OCI-LY7 (cell line): ENCODE data around the gene FUZ. TPM values are rescaled to one million over a fixed set of nuclear protein-coding genes. Genes with fewer than 3 reads are reported as not detected.

Experiments used
- BruUV-seq: library from RNA; stranded (reverse); fragments of 400-500 nt; replicated peaks from 2 replicates; lab custom pipeline; 2021; lab: Mats Ljungman, UMichigan
- CTCF ChIA-PET: fragments of 300-600 bp; sonication (Branson Sonifier 250); formaldehyde crosslinking; loops from one replicate; lab custom pipeline; 2022; ENCODE audit warnings: antibody characterized with exemption; ENCODE audit not compliant: unreplicated experiment; lab: Charles Lee
- POLR2A ChIA-PET: fragments of 300-600 bp; sonication (Branson Sonifier 250); formaldehyde crosslinking; loops from one replicate; lab custom pipeline; 2022; ENCODE audit warnings: antibody characterized with exemption; lab: Charles Lee
- DNase-seq: peaks from one replicate; pipeline ENCODE4 v3.0.0-alpha.2; 2015; ENCODE audit warnings: low spot score
- H2AFZ ChIP-seq: fragments of 200-600 bp; sonication (generic), shearing (Covaris generic); 2 replicates; pipeline ENCODE4 v1.6.1; 2014; ENCODE audit warnings: mild to moderate bottlenecking, antibody characterized with exemption, low read length, moderate library complexity
- H3K27ac ChIP-seq: fragments of 200-600 bp; sonication (generic); 2 replicates; pipeline ENCODE4 v1.5.1; 2014; ENCODE audit warnings: mixed run types, low read depth, mild to moderate bottlenecking, moderate library complexity, low read length, inconsistent platforms; ENCODE audit not compliant: poor library complexity, severe bottlenecking
- H3K36me3 ChIP-seq: fragments of 200-600 bp; sonication (generic); 2 replicates; pipeline ENCODE4 v1.6.1; 2014; ENCODE audit warnings: mild to moderate bottlenecking, antibody characterized with exemption, low read length, moderate library complexity, mixed read lengths; ENCODE audit not compliant: insufficient read depth
- H3K4me1 ChIP-seq: fragments of 200-600 bp; sonication (generic); 2 replicates; pipeline ENCODE4 v1.5.1; 2014; ENCODE audit warnings: mild to moderate bottlenecking, low read length; ENCODE audit not compliant: insufficient read depth, poor library complexity, severe bottlenecking
- H3K4me2 ChIP-seq: fragments of 200-600 bp; sonication (generic); 2 replicates; pipeline ENCODE4 v1.6.1; 2014; ENCODE audit warnings: mild to moderate bottlenecking, low read length
- H3K4me3 ChIP-seq: fragments of 200-600 bp; sonication (generic); 2 replicates; pipeline ENCODE4 v1.5.1; 2014; ENCODE audit warnings: mild to moderate bottlenecking, low read depth, low read length; ENCODE audit not compliant: poor library complexity, severe bottlenecking
- H3K79me2 ChIP-seq: fragments of 200-600 bp; sonication (generic); 2 replicates; pipeline ENCODE4 v1.6.1; 2016; ENCODE audit warnings: low read depth, mild to moderate bottlenecking, low read length, moderate library complexity, mixed read lengths; ENCODE audit not compliant: insufficient read depth
- H3K9me2 ChIP-seq: fragments of 200-600 bp; sonication (generic); 2 replicates; pipeline ENCODE4 v1.6.1; 2016; ENCODE audit warnings: mild to moderate bottlenecking, low read length, mixed read lengths; ENCODE audit not compliant: insufficient read depth
- H3K9me3 ChIP-seq: fragments of 200-600 bp; sonication (generic); 2 replicates; pipeline ENCODE4 v1.6.1; 2014; ENCODE audit warnings: mild to moderate bottlenecking, mixed run types, low read length, mixed read lengths
- H4K20me1 ChIP-seq: fragments of 200-600 bp; sonication (generic); 2 replicates; pipeline ENCODE4 v1.6.1; 2014; ENCODE audit warnings: mild to moderate bottlenecking, antibody characterized with exemption, low read length, moderate library complexity, mixed read lengths; ENCODE audit not compliant: insufficient read depth
- EZH2phosphoT487 ChIP-seq: fragments of 200-600 bp; sonication (generic); IDR thresholded peaks from 2 replicates; pipeline ENCODE4 v1.6.1; 2018; ENCODE audit warnings: low read depth, borderline replicate concordance, mild to moderate bottlenecking, mixed run types, antibody characterized with exemption, low read length, moderate library complexity, mixed read lengths
- intact Hi-C: fragments of 100-400 bp; cut with micrococcal nuclease; formaldehyde crosslinking; loops from one replicate; pipeline ENCODE4 v1.10.0; 2022; ENCODE audit not compliant: unreplicated experiment
- total RNA-seq, 2 experiments: library from RNA; depleted of rRNA in 1 of 2; stranded (reverse); fragments of >200 nt in 1 of 2; shearing (Covaris generic) in 1 of 2; gene quantifications; 2 replicates each; pipeline ENCODE4 v1.2.3, GENCODE V29; 2014 to 2022
- TF ChIP-seq, protein P1 (sequence below): fragments of 200-600 bp; sonication (generic); conservative IDR thresholded peaks from 2 replicates; pipeline ENCODE4 v1.5.1; 2014; ENCODE audit warnings: mild to moderate bottlenecking, antibody characterized with exemption, low read length, moderate library complexity, mixed read lengths

Gene FUZ
- total RNA-seq, 2 experiments from 2014 or later: 28.1 to 33.6 TPM

DNA sequence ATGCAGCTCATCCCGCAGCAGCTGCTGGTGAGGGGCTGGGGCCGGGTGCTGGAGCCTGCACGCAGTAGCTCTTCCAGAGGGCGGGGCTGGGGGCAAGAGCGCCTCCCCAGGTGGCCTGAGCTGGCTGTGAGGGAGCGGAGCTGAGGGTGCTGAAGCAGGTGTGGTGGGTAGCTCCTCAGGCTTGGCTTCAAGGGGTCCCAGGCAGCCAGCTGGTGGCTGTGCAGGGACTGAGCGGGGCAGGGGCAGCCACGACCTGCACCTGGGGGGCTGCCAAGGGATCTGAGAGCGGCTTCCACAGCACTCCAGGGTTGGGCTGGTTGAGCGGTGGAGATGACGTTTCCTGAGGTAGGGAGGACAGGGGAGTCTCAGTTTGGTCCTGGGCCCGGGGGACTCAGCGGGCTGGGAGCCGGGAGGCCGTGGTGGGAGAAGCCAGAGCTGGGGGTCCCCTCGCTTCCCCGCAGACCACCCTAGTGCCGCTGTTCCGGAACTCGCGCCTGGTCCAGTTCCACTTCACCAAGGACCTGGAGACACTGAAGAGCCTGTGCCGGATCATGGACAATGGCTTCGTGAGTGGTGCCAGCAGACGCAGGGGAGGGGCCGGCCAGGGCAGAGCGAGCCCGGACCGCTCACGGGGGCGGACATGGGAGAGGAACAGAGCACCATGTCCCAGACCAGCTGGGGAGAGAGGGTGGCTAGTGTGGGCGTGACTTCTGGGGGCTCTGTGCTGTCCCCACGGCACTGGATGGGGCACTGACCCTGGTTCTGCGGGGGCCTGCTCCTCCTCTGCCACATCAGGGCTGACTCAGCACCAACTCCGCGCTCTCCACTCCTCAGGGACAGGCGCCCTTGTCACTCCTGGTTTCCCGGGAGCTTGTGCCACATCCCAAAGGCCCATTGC lies 45.2 kb upstream of the FUZ start:
- CTCF ChIA-PET: no interaction called here
- H3K4me2 ChIP-seq: no peak overlapping the region
- BruUV-seq: no TSS peak
- H3K79me2 ChIP-seq: peaks cover 7% of the 10 kb centered on the region; the same call in 1 of the 2 replicates
- TF ChIP-seq, protein P1, sequence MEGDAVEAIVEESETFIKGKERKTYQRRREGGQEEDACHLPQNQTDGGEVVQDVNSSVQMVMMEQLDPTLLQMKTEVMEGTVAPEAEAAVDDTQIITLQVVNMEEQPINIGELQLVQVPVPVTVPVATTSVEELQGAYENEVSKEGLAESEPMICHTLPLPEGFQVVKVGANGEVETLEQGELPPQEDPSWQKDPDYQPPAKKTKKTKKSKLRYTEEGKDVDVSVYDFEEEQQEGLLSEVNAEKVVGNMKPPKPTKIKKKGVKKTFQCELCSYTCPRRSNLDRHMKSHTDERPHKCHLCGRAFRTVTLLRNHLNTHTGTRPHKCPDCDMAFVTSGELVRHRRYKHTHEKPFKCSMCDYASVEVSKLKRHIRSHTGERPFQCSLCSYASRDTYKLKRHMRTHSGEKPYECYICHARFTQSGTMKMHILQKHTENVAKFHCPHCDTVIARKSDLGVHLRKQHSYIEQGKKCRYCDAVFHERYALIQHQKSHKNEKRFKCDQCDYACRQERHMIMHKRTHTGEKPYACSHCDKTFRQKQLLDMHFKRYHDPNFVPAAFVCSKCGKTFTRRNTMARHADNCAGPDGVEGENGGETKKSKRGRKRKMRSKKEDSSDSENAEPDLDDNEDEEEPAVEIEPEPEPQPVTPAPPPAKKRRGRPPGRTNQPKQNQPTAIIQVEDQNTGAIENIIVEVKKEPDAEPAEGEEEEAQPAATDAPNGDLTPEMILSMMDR: 0 out of 2 replicates have a peak, but pooled peaks have one; percentile 22
- TF ChIP-seq EZH2phosphoT487: no peak
- peaks cover 90% of the 10 kb centered on the region for H3K36me3 ChIP-seq
- intact Hi-C loops: no loop called here
- peaks cover 5% of the 10 kb centered on the region; the same call in 1 of the 2 replicates for H4K20me1 ChIP-seq
- H3K9me3 ChIP-seq: no peaks in the 10 kb centered on the region
- H3K9me2 ChIP-seq: no peaks in the 10 kb centered on the region
- peak; percentile 37 for DNase-seq
- no peak overlapping the region for H3K4me3 ChIP-seq
- POLR2A ChIA-PET: no interaction called here
- no peak overlapping the region for H3K27ac ChIP-seq
- no peak overlapping the region for H2AFZ ChIP-seq
- H3K4me1 ChIP-seq: peaks cover 7% of the 10 kb centered on the region

DNA sequence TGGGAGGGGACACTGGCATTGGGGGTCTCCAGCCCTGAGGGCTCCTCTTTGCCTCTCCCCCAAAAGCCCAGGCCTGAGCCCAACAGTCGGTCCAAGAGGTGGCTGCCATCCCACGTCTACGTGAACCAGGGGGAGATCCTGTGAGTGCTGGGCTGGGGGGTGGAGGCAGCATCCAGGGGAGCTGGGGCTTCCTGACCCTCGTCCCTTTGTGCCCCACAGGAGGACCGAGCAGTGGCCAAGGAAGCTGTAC lies 44.7 kb upstream of the FUZ start:
- Histone ChIP-seq H2AFZ (no peak overlapping the region), H3K9me2 (no peaks in the 10 kb centered on the region), H3K79me2 (peaks cover 12% of the 10 kb centered on the region), H3K4me2 (no peak overlapping the region), H3K4me1 (peaks cover 13% of the 10 kb centered on the region), H3K27ac (no peak overlapping the region), H3K36me3 (peaks cover 88% of the 10 kb centered on the region), H4K20me1 (peaks cover 10% of the 10 kb centered on the region), H3K9me3 (no peaks in the 10 kb centered on the region), H3K4me3 (no peak overlapping the region)
- POLR2A ChIA-PET: no interaction called here
- no TSS peak for BruUV-seq
- CTCF ChIA-PET: no interaction called here
- TF ChIP-seq EZH2phosphoT487: no peak
- TF ChIP-seq, protein P1: no peak
- DNase-seq: no peak
- intact Hi-C loops: no loop called here
